ENCODE measurements around the gene ASB15. TPM values are rescaled to one million over a fixed set of nuclear protein-coding genes. Genes with fewer than 3 reads are reported as not detected.
A peak's percentile ranks its signal among the peaks of the same experiment; 100 is the strongest.

The ASB15 gene
- total RNA-seq, 1 donor, result not detected

DNA sequence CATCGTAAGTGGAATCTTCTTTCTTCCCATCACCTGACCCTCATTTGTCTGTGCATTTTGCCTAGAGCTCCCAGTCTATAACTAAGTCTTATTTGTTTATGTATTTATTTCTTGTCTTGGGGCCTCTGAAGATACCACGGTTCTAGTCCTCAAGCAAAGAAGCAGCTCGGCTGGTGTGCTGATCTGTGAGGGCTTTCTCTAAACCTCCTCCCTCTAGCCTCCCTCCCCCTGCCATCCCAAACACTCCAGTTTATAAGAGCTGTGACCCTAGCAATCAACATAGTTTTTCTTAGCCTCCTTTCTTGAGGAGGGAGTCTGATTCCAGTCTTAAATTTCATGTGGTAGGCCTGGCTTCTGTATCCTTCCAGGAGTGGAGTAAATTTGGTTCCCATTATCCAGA, 28.3 kb upstream of the ASB15 start:
- TF ChIP-seq, protein P1, sequence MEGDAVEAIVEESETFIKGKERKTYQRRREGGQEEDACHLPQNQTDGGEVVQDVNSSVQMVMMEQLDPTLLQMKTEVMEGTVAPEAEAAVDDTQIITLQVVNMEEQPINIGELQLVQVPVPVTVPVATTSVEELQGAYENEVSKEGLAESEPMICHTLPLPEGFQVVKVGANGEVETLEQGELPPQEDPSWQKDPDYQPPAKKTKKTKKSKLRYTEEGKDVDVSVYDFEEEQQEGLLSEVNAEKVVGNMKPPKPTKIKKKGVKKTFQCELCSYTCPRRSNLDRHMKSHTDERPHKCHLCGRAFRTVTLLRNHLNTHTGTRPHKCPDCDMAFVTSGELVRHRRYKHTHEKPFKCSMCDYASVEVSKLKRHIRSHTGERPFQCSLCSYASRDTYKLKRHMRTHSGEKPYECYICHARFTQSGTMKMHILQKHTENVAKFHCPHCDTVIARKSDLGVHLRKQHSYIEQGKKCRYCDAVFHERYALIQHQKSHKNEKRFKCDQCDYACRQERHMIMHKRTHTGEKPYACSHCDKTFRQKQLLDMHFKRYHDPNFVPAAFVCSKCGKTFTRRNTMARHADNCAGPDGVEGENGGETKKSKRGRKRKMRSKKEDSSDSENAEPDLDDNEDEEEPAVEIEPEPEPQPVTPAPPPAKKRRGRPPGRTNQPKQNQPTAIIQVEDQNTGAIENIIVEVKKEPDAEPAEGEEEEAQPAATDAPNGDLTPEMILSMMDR (IDR thresholded peaks at IDR 0.05; ENCODE audit: insufficient read depth, low read length), result no peak
- H3K4me3 ChIP-seq (ENCODE audit: low read depth, low read length), result no peak overlapping the region
- no peak for DNase-seq (ENCODE audit: low read depth)

DNA sequence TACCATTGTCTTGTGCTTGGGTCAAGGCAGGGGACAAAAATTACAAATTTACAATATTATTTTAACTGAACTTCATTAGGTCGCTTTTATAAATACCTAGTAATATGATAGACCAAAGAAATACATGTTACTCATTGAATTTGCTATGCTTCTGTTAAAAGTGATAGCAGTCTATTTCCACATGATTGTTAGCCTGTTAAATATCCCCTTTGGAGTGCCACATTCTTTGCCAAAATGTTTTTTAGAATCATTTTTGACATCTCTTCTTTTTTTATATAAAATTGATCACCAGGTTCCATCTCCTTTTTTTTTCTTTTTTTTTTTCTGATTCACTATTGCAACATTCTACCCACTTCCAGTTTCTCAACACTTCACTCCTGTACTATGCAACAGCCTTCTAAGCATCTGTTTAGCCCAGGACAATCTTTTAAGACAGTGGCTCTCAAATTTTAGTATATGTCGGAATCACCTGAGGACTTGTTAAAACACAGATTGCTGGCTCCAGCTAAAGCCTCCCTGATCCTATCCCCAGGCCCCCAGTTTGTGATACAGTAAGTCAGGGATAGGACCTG, 27.6 kb upstream of the ASB15 start:
- no peak for DNase-seq (ENCODE audit: low read depth)
- no peak overlapping the region for H3K4me3 ChIP-seq (ENCODE audit: low read depth, low read length)
- TF ChIP-seq, protein P1 (IDR thresholded peaks at IDR 0.05; ENCODE audit: insufficient read depth, low read length), result no peak

DNA sequence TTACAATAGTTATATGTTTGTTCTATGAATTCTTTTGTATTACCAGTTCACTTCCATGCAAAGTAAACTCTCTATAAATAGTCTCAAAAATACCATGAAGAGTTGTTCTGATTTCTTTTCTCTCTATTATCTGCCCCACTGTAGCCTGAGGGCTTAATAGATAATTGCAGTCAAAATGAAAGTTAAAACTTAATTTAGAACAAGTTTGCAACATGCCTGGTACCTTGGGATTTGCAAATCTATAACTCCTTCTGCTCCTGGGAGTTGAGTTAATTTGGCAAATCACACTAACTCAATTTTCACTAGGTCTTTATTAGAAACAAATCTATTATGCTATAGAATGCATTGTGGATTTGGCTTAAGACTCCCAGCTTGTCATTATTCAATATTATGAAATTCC, 22.2 kb upstream of the ASB15 start:
- TF ChIP-seq, protein P1 (IDR thresholded peaks at IDR 0.05; ENCODE audit: insufficient read depth, low read length), result no peak
- no peak overlapping the region for H3K4me3 ChIP-seq (ENCODE audit: low read depth, low read length)
- DNase-seq (ENCODE audit: low read depth), result no peak

DNA sequence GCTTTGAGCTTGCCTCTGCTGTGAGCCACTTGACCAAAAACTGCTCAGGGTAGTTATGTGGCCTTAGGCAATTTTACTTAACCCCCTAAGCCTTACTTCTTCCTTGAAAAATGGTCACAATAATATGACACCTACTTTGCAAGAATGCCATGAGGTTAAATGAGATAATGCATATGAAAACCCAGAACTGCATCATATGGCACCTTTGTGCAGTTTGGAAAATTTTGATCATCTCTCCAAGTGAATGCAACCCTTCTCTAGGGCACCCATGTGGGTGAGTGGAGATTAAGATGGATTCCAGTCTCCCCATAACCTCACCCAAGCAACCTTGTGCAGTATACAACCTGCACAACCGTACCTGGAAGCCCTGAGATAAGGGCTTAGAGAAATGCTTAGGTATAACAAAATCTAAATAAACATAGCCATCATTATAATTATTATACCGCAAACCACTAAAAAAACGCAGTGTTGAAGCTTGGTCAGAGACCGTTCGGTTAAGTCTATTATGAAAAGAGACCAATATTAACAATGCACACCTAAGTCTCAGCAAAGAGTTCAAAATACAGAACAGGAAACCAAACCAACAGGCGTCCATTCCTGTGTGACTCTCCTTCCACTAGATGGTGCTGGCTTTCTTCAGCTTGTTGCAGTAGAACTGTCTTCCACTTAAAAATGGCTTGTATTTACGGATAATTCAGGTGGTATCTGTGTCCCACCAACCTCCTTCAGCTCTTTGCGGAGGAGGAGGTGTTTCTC, 21.0 kb upstream of the ASB15 start:
- H3K4me3 ChIP-seq (ENCODE audit: low read depth, low read length), result no peak overlapping the region
- TF ChIP-seq, protein P1 (IDR thresholded peaks at IDR 0.05; ENCODE audit: insufficient read depth, low read length), result peak; percentile 91
- peak; percentile 70 for DNase-seq (ENCODE audit: low read depth)

DNA sequence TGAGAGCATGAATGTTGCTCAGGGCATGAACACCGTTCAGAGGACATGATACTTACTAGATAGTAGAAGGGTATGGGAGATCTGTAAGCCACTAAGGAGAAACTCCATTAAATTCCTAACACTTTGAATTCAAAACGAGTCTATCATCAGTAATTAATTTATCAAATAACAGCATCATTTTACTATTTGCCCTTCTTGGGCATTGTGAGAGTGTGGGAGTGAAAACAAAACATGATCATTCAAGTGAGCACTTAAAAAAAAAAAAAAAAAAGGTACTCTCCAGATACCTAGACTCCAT, 20.5 kb upstream of the ASB15 start:
- TF ChIP-seq, protein P1 (IDR thresholded peaks at IDR 0.05; ENCODE audit: insufficient read depth, low read length), result no peak
- H3K4me3 ChIP-seq (ENCODE audit: low read depth, low read length), result no peak overlapping the region
- DNase-seq (ENCODE audit: low read depth), result no peak

DNA sequence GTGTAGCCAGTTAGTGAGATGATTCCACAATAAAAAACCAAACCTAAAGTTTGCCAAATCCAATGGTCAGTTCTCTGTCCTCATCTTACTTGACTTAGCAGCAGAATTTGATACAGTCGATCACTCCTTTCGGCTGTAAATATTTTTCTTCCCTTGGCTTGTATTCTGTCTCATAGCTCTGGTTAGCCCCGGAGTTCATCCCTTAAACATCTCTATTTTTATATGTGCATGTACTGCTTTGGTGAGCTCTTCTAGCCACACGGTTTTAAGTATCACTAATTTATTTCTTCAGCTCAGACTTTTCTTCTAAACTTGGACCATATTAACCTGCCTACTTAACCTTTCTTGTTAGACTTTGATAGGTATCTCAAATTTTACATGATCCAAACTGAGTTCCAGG, 17.8 kb upstream of the ASB15 start:
- H3K4me3 ChIP-seq (ENCODE audit: low read depth, low read length), result no peak overlapping the region
- no peak for DNase-seq (ENCODE audit: low read depth)
- TF ChIP-seq, protein P1 (IDR thresholded peaks at IDR 0.05; ENCODE audit: insufficient read depth, low read length), result no peak

DNA sequence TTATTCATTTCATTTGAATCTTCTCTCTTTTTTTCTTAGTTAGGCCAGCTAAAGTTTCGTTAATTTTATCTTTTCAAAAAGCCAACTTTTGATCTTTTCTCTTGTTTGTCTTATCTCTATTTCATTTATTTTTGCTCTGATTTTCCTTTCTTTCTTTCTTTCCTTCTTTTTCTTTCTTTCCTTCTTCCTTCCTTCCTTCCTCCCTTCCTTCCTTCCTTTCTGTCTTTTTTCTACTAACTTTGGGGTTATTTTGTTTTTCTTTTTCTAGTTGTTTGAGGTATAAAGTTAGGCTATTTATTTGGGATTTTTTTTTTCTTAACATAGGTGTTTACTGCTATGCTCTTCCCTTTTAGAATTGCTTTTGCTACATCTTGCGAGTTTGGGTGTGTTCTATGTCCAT, 13.2 kb upstream of the ASB15 start:
- H3K4me3 ChIP-seq (ENCODE audit: low read depth, low read length), result no peak overlapping the region
- no peak for DNase-seq (ENCODE audit: low read depth)
- TF ChIP-seq, protein P1 (IDR thresholded peaks at IDR 0.05; ENCODE audit: insufficient read depth, low read length), result no peak

Data from fibroblast of the aortic adventitia (primary cell).